ENCODE results near the gene ANXA6. TPM values are rescaled to one million over a fixed set of nuclear protein-coding genes. Genes with fewer than 3 reads are reported as not detected.

ANXA6 gene
- total and polyA plus RNA-seq, 10 of the 15 experiments (the other 5 are each of a cell fraction or from before 2014, with no cell fraction given), result 44.0 to 571 (median 465) TPM

DNA sequence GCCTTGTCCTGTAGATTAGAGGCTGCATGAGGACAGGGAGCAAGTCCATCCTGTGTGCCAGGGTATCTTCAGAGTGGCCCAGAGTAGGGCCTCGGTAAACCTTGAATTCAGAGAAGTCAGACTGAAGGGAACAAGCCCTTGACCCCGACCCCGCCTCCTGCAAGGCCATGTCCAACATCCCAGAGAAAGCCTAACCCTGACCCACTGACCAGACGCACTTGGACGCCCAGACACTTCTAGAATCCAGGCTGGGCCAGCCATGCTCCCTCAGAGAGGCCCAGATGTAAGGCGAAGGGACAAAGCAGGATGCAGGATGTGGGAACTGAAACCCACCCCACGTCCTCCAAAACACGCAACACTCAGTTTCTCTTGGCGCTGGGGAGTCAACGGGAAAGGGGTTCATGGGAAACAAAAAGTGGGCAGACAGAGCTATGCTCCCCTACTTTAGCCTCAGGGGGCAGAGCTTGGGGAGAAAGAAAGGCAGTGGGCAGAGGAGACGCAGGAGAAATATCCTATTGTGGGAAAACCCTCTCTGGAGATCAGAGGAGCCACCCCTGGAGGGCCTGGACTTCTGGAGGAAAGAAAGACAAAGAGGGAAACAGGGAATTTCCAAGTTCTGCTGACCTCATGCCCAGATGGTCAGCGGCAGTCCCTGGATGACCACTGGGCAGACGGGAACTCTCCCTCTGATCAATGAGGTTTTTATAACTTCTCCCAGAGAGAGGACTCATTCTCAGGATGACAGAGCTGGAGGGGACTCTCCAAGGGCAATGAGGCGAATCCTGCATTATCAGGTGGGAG lies 89.7 kb downstream of the ANXA6 start (continued):
- TF ChIP-seq, protein P1, sequence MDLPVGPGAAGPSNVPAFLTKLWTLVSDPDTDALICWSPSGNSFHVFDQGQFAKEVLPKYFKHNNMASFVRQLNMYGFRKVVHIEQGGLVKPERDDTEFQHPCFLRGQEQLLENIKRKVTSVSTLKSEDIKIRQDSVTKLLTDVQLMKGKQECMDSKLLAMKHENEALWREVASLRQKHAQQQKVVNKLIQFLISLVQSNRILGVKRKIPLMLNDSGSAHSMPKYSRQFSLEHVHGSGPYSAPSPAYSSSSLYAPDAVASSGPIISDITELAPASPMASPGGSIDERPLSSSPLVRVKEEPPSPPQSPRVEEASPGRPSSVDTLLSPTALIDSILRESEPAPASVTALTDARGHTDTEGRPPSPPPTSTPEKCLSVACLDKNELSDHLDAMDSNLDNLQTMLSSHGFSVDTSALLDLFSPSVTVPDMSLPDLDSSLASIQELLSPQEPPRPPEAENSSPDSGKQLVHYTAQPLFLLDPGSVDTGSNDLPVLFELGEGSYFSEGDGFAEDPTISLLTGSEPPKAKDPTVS (IDR thresholded peaks at IDR 0.05; ENCODE audit: low read depth, low read length), result no peak
- TF ChIP-seq FOS (IDR thresholded peaks at IDR 0.05; ENCODE audit: borderline replicate concordance, extremely low read depth, insufficient read length) (no peak), POLR2A (IDR thresholded peaks at IDR 0.05; ENCODE audit: low read depth, low read length) (no peak), IRF4 (IDR thresholded peaks at IDR 0.05; ENCODE audit: low read depth, low read length) (no peak), ATF7 (IDR thresholded peaks at IDR 0.05; ENCODE audit: low read depth) (no peak), ZNF24 (IDR thresholded peaks at IDR 0.05) (no peak), CBX5 (IDR thresholded peaks at IDR 0.05; ENCODE audit: low read depth) (no peak), ZNF384 (IDR thresholded peaks at IDR 0.05; ENCODE audit: borderline replicate concordance, low read depth, low read length) (no peak), TCF12 (IDR thresholded peaks at IDR 0.05; ENCODE audit: low read depth, low read length) (peak; percentile 15; the same call in 1 of the 2 replicates), JUNB (IDR thresholded peaks at IDR 0.05) (peak; percentile 31; the same call in 1 of the 2 replicates), YY1 (IDR thresholded peaks at IDR 0.05; ENCODE audit: low read depth, low read length) (no peak), SIN3A (IDR thresholded peaks at IDR 0.05; ENCODE audit: low read depth, low read length) (no peak), RUNX3 (IDR thresholded peaks at IDR 0.05; ENCODE audit: low read length) (peak; percentile 36), HDAC2 (IDR thresholded peaks at IDR 0.05) (no peak), NR2C2 (IDR thresholded peaks at IDR 0.05; ENCODE audit: borderline replicate concordance, control insufficient read depth, insufficient read length, low read depth) (no peak), MTA2 (IDR thresholded peaks at IDR 0.05; ENCODE audit: low read depth) (no peak)
- TF ChIP-seq, protein P2, sequence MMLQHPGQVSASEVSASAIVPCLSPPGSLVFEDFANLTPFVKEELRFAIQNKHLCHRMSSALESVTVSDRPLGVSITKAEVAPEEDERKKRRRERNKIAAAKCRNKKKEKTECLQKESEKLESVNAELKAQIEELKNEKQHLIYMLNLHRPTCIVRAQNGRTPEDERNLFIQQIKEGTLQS (IDR thresholded peaks at IDR 0.05; ENCODE audit: borderline replicate concordance, extremely low read depth, low read depth, low read length), result no peak
- TF ChIP-seq, protein P3, sequence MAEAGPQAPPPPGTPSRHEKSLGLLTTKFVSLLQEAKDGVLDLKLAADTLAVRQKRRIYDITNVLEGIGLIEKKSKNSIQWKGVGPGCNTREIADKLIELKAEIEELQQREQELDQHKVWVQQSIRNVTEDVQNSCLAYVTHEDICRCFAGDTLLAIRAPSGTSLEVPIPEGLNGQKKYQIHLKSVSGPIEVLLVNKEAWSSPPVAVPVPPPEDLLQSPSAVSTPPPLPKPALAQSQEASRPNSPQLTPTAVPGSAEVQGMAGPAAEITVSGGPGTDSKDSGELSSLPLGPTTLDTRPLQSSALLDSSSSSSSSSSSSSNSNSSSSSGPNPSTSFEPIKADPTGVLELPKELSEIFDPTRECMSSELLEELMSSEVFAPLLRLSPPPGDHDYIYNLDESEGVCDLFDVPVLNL (IDR thresholded peaks at IDR 0.05; ENCODE audit: low read depth, low read length), result no peak
- TF ChIP-seq, protein P4, sequence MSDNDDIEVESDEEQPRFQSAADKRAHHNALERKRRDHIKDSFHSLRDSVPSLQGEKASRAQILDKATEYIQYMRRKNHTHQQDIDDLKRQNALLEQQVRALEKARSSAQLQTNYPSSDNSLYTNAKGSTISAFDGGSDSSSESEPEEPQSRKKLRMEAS (IDR thresholded peaks at IDR 0.05; ENCODE audit: low read depth, low read length), result no peak
- TF ChIP-seq, protein P5, sequence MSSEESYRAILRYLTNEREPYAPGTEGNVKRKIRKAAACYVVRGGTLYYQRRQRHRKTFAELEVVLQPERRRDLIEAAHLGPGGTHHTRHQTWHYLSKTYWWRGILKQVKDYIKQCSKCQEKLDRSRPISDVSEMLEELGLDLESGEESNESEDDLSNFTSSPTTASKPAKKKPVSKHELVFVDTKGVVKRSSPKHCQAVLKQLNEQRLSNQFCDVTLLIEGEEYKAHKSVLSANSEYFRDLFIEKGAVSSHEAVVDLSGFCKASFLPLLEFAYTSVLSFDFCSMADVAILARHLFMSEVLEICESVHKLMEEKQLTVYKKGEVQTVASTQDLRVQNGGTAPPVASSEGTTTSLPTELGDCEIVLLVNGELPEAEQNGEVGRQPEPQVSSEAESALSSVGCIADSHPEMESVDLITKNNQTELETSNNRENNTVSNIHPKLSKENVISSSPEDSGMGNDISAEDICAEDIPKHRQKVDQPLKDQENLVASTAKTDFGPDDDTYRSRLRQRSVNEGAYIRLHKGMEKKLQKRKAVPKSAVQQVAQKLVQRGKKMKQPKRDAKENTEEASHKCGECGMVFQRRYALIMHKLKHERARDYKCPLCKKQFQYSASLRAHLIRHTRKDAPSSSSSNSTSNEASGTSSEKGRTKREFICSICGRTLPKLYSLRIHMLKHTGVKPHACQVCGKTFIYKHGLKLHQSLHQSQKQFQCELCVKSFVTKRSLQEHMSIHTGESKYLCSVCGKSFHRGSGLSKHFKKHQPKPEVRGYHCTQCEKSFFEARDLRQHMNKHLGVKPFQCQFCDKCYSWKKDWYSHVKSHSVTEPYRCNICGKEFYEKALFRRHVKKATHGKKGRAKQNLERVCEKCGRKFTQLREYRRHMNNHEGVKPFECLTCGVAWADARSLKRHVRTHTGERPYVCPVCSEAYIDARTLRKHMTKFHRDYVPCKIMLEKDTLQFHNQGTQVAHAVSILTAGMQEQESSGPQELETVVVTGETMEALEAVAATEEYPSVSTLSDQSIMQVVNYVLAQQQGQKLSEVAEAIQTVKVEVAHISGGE (CRISPR knock-in tag; IDR thresholded peaks at IDR 0.05), result no peak
- TF ChIP-seq, protein P6, sequence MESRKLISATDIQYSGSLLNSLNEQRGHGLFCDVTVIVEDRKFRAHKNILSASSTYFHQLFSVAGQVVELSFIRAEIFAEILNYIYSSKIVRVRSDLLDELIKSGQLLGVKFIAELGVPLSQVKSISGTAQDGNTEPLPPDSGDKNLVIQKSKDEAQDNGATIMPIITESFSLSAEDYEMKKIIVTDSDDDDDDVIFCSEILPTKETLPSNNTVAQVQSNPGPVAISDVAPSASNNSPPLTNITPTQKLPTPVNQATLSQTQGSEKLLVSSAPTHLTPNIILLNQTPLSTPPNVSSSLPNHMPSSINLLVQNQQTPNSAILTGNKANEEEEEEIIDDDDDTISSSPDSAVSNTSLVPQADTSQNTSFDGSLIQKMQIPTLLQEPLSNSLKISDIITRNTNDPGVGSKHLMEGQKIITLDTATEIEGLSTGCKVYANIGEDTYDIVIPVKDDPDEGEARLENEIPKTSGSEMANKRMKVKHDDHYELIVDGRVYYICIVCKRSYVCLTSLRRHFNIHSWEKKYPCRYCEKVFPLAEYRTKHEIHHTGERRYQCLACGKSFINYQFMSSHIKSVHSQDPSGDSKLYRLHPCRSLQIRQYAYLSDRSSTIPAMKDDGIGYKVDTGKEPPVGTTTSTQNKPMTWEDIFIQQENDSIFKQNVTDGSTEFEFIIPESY (IDR thresholded peaks at IDR 0.05), result no peak
